ENCODE data around the gene DBP. TPM values are rescaled to one million over a fixed set of nuclear protein-coding genes. Genes with fewer than 3 reads are reported as not detected.

The DBP gene
- total RNA-seq, 2 donors from 2014 or later: 14.3 to 52.7 TPM

DNA sequence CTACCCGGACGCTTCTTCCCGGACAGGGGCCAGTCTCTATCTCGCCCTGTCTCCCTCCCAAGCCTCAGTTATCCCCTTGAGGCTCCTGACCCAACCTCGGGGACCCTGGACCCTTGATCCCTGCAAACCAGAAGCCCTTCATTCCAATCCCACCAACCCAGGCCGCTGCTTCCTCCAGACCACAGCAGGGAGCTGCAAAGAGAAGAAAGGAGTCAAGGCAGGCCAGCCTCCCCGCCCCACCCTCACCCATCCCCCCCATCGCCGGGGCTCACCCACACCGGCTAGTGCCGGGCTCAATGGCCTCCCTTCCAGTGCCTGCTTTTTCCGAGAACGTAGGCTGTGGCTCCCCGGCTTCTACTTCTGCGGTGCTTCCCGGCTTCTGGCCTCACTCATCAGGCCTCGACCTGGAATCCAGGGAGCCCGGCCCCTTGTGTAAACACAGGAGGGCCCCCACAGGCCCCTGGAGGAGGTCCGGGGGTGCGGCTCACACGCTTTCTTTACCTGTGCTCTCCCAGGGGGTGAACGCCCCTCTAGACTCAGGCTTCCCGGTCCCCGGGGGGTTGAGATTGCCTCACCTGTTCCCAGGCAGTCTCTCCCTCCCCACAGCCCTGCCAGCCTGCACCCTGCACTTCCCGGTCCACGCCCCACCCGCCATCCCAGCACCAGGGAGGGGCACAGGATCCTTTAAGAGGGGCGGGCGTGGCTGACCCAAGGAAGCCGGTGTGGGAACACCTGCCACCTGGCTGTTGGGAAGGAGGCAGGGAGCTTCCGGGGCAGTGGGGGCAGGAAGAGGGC lies 22.5 kb downstream of the DBP start, which contains the start of gene FAM83E:
FAM83E (minus strand) TSS at position 641 of the 795 bp plus-strand sequence. CDS start 1,704 bp downstream, outside the sequence.
- no peak within 1 kb of the TSS for H3K4me3 ChIP-seq
- H3K4me1 ChIP-seq (replicated peaks): peaks cover 26% of the 10 kb centered on the region

DNA sequence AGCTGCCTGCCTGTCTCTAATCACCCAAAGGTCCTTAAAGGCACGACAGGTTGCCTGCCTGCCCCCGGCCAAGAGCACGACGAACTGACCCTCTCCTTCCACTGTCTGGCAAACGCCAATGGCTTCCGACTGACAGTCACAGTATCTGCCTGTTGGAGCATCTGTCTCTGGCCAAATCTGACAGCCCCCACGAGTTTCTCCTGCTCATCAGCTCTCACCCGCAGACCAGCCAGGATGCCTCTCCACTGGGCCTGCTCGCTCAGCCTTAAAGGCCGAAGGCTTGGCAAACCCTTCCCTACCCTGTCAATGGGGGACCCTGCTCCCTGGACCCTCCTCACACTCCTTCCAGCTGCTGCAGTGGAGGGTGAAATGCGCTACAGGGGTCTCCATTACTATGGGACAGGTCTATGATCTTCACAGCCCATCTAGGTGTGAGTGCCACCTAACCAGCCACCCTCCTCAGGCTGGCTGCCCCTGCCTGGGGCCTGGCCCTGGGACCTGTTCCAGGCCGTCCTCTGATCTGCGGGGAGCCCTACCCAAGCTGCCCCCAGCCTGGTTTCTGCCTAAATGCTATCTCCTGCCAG lies 23.2 kb downstream of the DBP start:
- Histone ChIP-seq H3K9me3 (no peaks in the 10 kb centered on the region), H3K4me1 (replicated peaks) (peaks cover 26% of the 10 kb centered on the region), H3K4me3 (no peak overlapping the region), H3K27me3 (replicated peaks; ENCODE audit: insufficient read depth) (no peaks in the 10 kb centered on the region), H3K36me3 (peaks cover 16 to 21% of the 10 kb centered on the region in 2 donors), H3K27ac (peak overlapping the region; percentile 61 to 88)
- intact Hi-C loops (cut with DNase I): no loop called here
- no peak for DNase-seq (ENCODE audit: low spot score)
- 77% methylated on average over 13 of the region's 13 CpGs for WGBS
- TF ChIP-seq POLR2AphosphoS5 (IDR thresholded peaks at IDR 0.05) (no peak), POLR2A (IDR thresholded peaks at IDR 0.05) (no peak)
- TF ChIP-seq, protein P1, sequence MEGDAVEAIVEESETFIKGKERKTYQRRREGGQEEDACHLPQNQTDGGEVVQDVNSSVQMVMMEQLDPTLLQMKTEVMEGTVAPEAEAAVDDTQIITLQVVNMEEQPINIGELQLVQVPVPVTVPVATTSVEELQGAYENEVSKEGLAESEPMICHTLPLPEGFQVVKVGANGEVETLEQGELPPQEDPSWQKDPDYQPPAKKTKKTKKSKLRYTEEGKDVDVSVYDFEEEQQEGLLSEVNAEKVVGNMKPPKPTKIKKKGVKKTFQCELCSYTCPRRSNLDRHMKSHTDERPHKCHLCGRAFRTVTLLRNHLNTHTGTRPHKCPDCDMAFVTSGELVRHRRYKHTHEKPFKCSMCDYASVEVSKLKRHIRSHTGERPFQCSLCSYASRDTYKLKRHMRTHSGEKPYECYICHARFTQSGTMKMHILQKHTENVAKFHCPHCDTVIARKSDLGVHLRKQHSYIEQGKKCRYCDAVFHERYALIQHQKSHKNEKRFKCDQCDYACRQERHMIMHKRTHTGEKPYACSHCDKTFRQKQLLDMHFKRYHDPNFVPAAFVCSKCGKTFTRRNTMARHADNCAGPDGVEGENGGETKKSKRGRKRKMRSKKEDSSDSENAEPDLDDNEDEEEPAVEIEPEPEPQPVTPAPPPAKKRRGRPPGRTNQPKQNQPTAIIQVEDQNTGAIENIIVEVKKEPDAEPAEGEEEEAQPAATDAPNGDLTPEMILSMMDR (IDR thresholded peaks at IDR 0.05): no peak

More for the DNA sequence above, 22.5 kb downstream of the DBP start, which contains the start of gene FAM83E:
- peaks cover 16 to 21% of the 10 kb centered on the region in 2 donors for H3K36me3 ChIP-seq
- no peaks in the 10 kb centered on the region for H3K9me3 ChIP-seq
- H3K27ac ChIP-seq: peak within 1 kb of the TSS; percentile 61 to 88
- DNase-seq (ENCODE audit: low spot score): peak; percentile 61
- no peaks in the 10 kb centered on the region for H3K27me3 ChIP-seq (replicated peaks; ENCODE audit: insufficient read depth)
- 41% methylated on average over 30 of the region's 31 CpGs for WGBS
- intact Hi-C loops (cut with DNase I): no loop called here
- TF ChIP-seq POLR2A (IDR thresholded peaks at IDR 0.05): peak; percentile 31
- TF ChIP-seq, protein P1 (IDR thresholded peaks at IDR 0.05): peak in 2 of 4 experiments; percentile 13 to 39
- TF ChIP-seq POLR2AphosphoS5 (IDR thresholded peaks at IDR 0.05): peak; percentile 24

DNA sequence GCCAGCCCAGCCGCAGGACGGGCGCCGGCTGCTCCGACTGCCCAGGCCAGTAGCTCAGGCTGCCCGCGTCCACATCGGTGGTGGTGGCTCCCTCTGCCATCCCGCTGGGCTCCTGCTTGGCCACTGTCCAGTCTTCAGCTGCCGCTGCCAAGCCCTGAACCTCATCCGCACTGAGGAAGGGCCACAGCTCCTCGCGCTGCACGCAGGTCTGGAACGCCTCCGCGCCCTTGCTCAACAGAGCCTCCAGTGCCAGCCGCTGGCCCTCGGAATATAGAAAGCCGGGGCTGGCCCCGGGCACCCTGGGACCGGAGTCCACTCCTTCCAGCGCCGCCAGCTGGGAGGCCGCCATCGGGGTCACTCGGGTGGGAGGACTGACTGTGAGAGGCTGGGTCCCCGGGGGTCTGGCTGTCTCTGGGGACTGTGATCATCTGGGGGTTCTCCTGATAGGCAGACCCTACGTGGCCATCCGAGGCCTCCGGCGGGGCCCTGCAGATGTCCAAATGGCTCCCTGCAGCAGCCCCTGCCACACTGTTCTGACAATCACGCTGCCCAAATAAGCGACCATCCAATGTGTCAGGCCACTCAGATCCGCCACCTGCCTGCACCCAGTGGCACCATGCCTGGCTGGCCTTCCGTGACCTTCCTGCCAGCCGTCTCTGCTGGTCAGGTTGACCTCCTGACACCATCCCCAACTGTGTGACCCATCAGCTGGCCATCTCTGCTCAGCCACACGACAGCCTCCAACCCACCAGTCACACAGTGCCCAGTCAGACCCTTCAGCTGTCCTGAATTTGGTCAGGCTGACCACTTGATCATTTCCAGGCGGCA lies 23.9 kb downstream of the DBP start:
- DNase-seq (ENCODE audit: low spot score): no peak
- no peak overlapping the region for H3K4me3 ChIP-seq
- WGBS: 85% methylated on average over 32 of the region's 39 CpGs
- TF ChIP-seq POLR2A (IDR thresholded peaks at IDR 0.05) (no peak), POLR2AphosphoS5 (IDR thresholded peaks at IDR 0.05) (no peak)
- TF ChIP-seq, protein P1 (IDR thresholded peaks at IDR 0.05): no peak
- no peaks in the 10 kb centered on the region for H3K9me3 ChIP-seq
- H3K36me3 ChIP-seq: peaks cover 16 to 21% of the 10 kb centered on the region in 2 donors
- peaks cover 26% of the 10 kb centered on the region for H3K4me1 ChIP-seq (replicated peaks)
- no peaks in the 10 kb centered on the region for H3K27me3 ChIP-seq (replicated peaks; ENCODE audit: insufficient read depth)
- intact Hi-C loops (cut with DNase I): no loop called here
- no peak overlapping the region for H3K27ac ChIP-seq

DNA sequence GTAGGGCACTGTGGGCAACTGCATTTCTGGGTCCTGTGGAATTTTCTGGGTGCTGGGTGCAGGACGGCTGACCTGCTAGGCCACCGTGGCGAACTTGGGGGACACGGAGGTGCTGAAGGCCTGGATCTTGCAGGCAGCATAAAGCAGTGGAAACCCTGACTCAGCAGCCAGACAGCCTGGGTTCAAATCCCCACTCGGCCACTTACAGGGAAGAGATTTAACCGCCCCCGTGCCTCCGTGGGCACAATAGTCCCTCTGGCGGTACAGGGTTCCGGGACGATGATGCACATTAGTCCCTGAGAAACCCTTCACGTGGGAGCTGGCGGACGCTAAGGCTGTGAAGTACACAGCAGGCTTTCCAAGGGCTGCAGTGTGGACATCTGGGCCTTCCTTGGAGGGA lies 25.3 kb downstream of the DBP start:
- H3K4me3 ChIP-seq: no peak overlapping the region
- no peaks in the 10 kb centered on the region for H3K9me3 ChIP-seq
- TF ChIP-seq, protein P1 (IDR thresholded peaks at IDR 0.05): no peak
- TF ChIP-seq POLR2A (IDR thresholded peaks at IDR 0.05) (no peak), POLR2AphosphoS5 (IDR thresholded peaks at IDR 0.05) (no peak)
- intact Hi-C loops (cut with DNase I): no loop called here
- 93% methylated on average over 14 of the region's 14 CpGs for WGBS
- H3K27ac ChIP-seq: no peak overlapping the region
- no peaks in the 10 kb centered on the region for H3K27me3 ChIP-seq (replicated peaks; ENCODE audit: insufficient read depth)
- peaks cover 18% of the 10 kb centered on the region for H3K4me1 ChIP-seq (replicated peaks)
- DNase-seq (ENCODE audit: low spot score): no peak
- peaks cover 16 to 18% of the 10 kb centered on the region in 2 donors for H3K36me3 ChIP-seq

All from prostate gland (tissue), 2 donors.